Epithelial cell of prostate (primary cell): ENCODE measurements around the gene ANKFN1.
A peak's percentile ranks its signal among the peaks of the same experiment; 100 is the strongest.

Experiments
- DNase-seq: peaks from one replicate; pipeline ENCODE4 v3.0.0-alpha.2; 2011; ENCODE audit warnings: low read depth, low spot score
- H3K27ac ChIP-seq: fragments of 450-650 bp; 2 replicates; pipeline ENCODE4 v1.5.1; 2017; ENCODE audit warnings: mild to moderate bottlenecking

Gene ANKFN1

GRCh38 chr17:56416682-56417351 lies 263.5 kb downstream of the ANKFN1 start:
- no peak for DNase-seq
- H3K27ac ChIP-seq, result no peak overlapping the region

GRCh38 chr17:56424005-56424404 lies 270.7 kb downstream of the ANKFN1 start:
- no peak for DNase-seq
- H3K27ac ChIP-seq, result no peak overlapping the region

- no peak overlapping the region for H3K27ac ChIP-seq
- DNase-seq, result no peak
These were observed 271.3 kb downstream of the ANKFN1 start for GRCh38 chr17:56424543-56425044.

GRCh38 chr17:56425483-56425882 lies 272.2 kb downstream of the ANKFN1 start:
- no peak for DNase-seq
- no peak overlapping the region for H3K27ac ChIP-seq

GRCh38 chr17:56426901-56427300 lies 273.6 kb downstream of the ANKFN1 start:
- DNase-seq, result no peak

GRCh38 chr17:56431736-56432135 lies 278.5 kb downstream of the ANKFN1 start:
- no peak for DNase-seq

More at GRCh38 chr17:56426901-56427300, 273.6 kb downstream of the ANKFN1 start:
- no peak overlapping the region for H3K27ac ChIP-seq

GRCh38 chr17:56432443-56432842 lies 279.2 kb downstream of the ANKFN1 start:
- DNase-seq, result no peak
- H3K27ac ChIP-seq, result no peak overlapping the region

More at GRCh38 chr17:56431736-56432135, 278.5 kb downstream of the ANKFN1 start:
- no peak overlapping the region for H3K27ac ChIP-seq

- DNase-seq, result no peak
- H3K27ac ChIP-seq, result no peak overlapping the region
These were observed 281.3 kb downstream of the ANKFN1 start for GRCh38 chr17:56434610-56435009.

- DNase-seq, result no peak
- no peak overlapping the region for H3K27ac ChIP-seq
These were observed 282.9 kb downstream of the ANKFN1 start for GRCh38 chr17:56436142-56436541.

- H3K27ac ChIP-seq, result no peak overlapping the region
- peak; percentile 5 for DNase-seq
These were observed 287.1 kb downstream of the ANKFN1 start for GRCh38 chr17:56440419-56440818.

- no peak overlapping the region for H3K27ac ChIP-seq
- no peak for DNase-seq
These were observed 288.0 kb downstream of the ANKFN1 start for GRCh38 chr17:56441308-56441707.

GRCh38 chr17:56445692-56446411 lies 292.6 kb downstream of the ANKFN1 start:
- no peak for DNase-seq
- no peak overlapping the region for H3K27ac ChIP-seq

- DNase-seq, result no peak
- H3K27ac ChIP-seq, result no peak overlapping the region
These were observed 293.9 kb downstream of the ANKFN1 start for GRCh38 chr17:56447171-56447570.

- no peak overlapping the region for H3K27ac ChIP-seq
These were observed 295.1 kb downstream of the ANKFN1 start for GRCh38 chr17:56448371-56448770.

GRCh38 chr17:56449176-56449575 lies 295.9 kb downstream of the ANKFN1 start:
- no peak for DNase-seq
- no peak overlapping the region for H3K27ac ChIP-seq

More at GRCh38 chr17:56448371-56448770, 295.1 kb downstream of the ANKFN1 start:
- DNase-seq, result no peak

GRCh38 chr17:56451629-56452028 lies 298.4 kb downstream of the ANKFN1 start:
- no peak overlapping the region for H3K27ac ChIP-seq
- DNase-seq, result no peak

GRCh38 chr17:56452461-56452860 lies 299.2 kb downstream of the ANKFN1 start:
- no peak for DNase-seq
- H3K27ac ChIP-seq, result no peak overlapping the region

GRCh38 chr17:56457501-56457900 lies 304.2 kb downstream of the ANKFN1 start:
- H3K27ac ChIP-seq, result no peak overlapping the region
- no peak for DNase-seq

GRCh38 chr17:56465886-56466285 lies 312.6 kb downstream of the ANKFN1 start:
- DNase-seq, result no peak
- no peak overlapping the region for H3K27ac ChIP-seq

GRCh38 chr17:56468840-56469239 lies 315.6 kb downstream of the ANKFN1 start:
- no peak for DNase-seq
- no peak overlapping the region for H3K27ac ChIP-seq

GRCh38 chr17:56471696-56472095 lies 318.4 kb downstream of the ANKFN1 start:
- no peak for DNase-seq
- no peak overlapping the region for H3K27ac ChIP-seq
